Psoas muscle (tissue), 8 donors: ENCODE data around the gene KIF12. TPM values are rescaled to one million over a fixed set of nuclear protein-coding genes. Genes with fewer than 3 reads are reported as not detected.

ENCODE experiments used
- ATAC-seq, 4 donors: fragments of 200-7000 bp; cut with Tn5 transposase; one replicate each; pipeline ENCODE4 v1.9.1; 2020; ENCODE audit warnings: moderate library complexity in 3 of 4, mild to moderate bottlenecking in 2 of 4
- DNase-seq, 2 donors: peaks; one replicate each; pipeline ENCODE4 v3.0.0-alpha.2; 2020
- H3K27ac ChIP-seq: fragments of 200-600 bp; one replicate; pipeline ENCODE4 v1.8.0; 2022
- H3K27me3 ChIP-seq, 3 donors: fragments of 200-600 bp in 1 of 3; one replicate each; pipeline versions ENCODE4 v1.6.1 to v1.8.0; 2013 to 2022; ENCODE audit warnings: low read length in 2 of 3, mild to moderate bottlenecking in 2 of 3, moderate library complexity in 1 of 3; ENCODE audit not compliant: insufficient read depth in 3 of 3
- H3K36me3 ChIP-seq, 2 donors: fragments of 200-600 bp in 1 of 2; one replicate each; pipeline versions ENCODE4 v1.6.1 to v1.8.0; 2013 to 2022; ENCODE audit warnings: low read depth in 1 of 2, mild to moderate bottlenecking in 1 of 2, moderate library complexity in 1 of 2; ENCODE audit not compliant: insufficient read depth in 1 of 2
- H3K4me1 ChIP-seq: fragments of 200-600 bp; one replicate; pipeline ENCODE4 v1.8.0; 2022
- H3K4me3 ChIP-seq: fragments of 200-600 bp; one replicate; pipeline ENCODE4 v1.8.0; 2022; ENCODE audit warnings: mild to moderate bottlenecking
- H3K9me3 ChIP-seq: fragments of 200-600 bp; one replicate; pipeline ENCODE4 v1.8.0; 2022
- CTCF ChIP-seq: fragments of 200-600 bp; IDR thresholded peaks from one replicate; pipeline ENCODE4 v1.8.0; 2022; ENCODE audit warnings: antibody characterized with exemption
- WGBS, 3 donors: extraction: QIAGEN DNeasy Blood & Tissue Kit; methylation state at CpG; one replicate each; pipeline versions ENCODE4 v1.1.6 to v1.1.7; 2013; 5-methylcytosine and 5-hydroxymethylcytosine counted together
- intact Hi-C, 2 donors: fragments of 100-400 bp; cut with DNase I; formaldehyde crosslinking; loops; one replicate each; pipeline versions ENCODE4 v1.11.0 to v1.14.2; 2022
- polyA plus RNA-seq, 3 donors: library from polyadenylated mRNA; stranded (reverse); fragments of 200-250 nt; gene quantifications; one replicate each; pipeline ENCODE4 v1.2.3, GENCODE V29; 2013
- total RNA-seq, 4 donors: library from RNA; stranded (reverse); fragmentation: NEBNext Ultra II Directional in 2 of 4; extraction: Animal tissue kit (Norgen Biotek cat#: 25700) in 2 of 4; gene quantifications; one replicate each; pipeline versions ENCODE4 v1.2.1 to v1.2.4, GENCODE V29; 2021 to 2023
- donor health status: healthy with polysubstance abuse.
- donor health status: DM: no; HTN: no; CAD: no; lungs with moderate emphysema.
- donor health status: Bipolar disorder and iron deficiency.
- donor health status: healthy.
- donor health status: DM: yes; HTN: yes; CAD: no.
- donor health status: DM: no; HTN: no; CAD: no.
- donor health status: DM: no; HTN: no; CAD: no.
- donor health status: DM: yes; HTN: yes; CAD: no.

KIF12 gene
- total and polyA plus RNA-seq, 7 donors, result 0.03 to 0.13 (median 0.04) TPM; not detected in 4

- no peak for ATAC-seq
- Histone ChIP-seq H3K4me3 (no peak overlapping the region), H3K27ac (no peak overlapping the region), H3K27me3 (no peaks in the 10 kb centered on the region), H3K4me1 (peaks cover under 1% of the 10 kb centered on the region), H3K9me3 (no peaks in the 10 kb centered on the region), H3K36me3 (no peaks in the 10 kb centered on the region)
- no peak for DNase-seq
- intact Hi-C loops, result no loop called here
- no peak for TF ChIP-seq CTCF
- 74 to 81% (median 79%) methylated on average over 5 of the region's 5 CpGs for WGBS, 3 donors
Measured at GRCh38 chr9:114134827-114135396, 35.8 kb upstream of the KIF12 start.

GRCh38 chr9:114132550-114132918, 33.4 kb upstream of the KIF12 start:
- WGBS, 3 donors, result 95 to 98% (median 97%) methylated on average over 7 of the region's 7 CpGs
- Histone ChIP-seq H3K36me3 (no peaks in the 10 kb centered on the region), H3K27ac (no peak overlapping the region), H3K27me3 (peaks cover 0 to 2% (median 0%) of the 10 kb centered on the region in 3 donors), H3K9me3 (peaks cover 3% of the 10 kb centered on the region), H3K4me1 (no peaks in the 10 kb centered on the region), H3K4me3 (no peak overlapping the region)
- no peak for ATAC-seq
- intact Hi-C loops, result no loop called here
- no peak for TF ChIP-seq CTCF
- DNase-seq, result no peak

- H3K4me1 ChIP-seq, result no peaks in the 10 kb centered on the region
- WGBS, 3 donors, result 68 to 76% (median 76%) methylated on average over 10 of the region's 10 CpGs
- no peaks in the 10 kb centered on the region for H3K36me3 ChIP-seq
- intact Hi-C loops, result no loop called here
- H3K27ac ChIP-seq, result no peak overlapping the region
- peaks cover 6% of the 10 kb centered on the region for H3K9me3 ChIP-seq
- TF ChIP-seq CTCF, result no peak
- ATAC-seq (no peak), DNase-seq (no peak)
- peaks cover 0 to 2% (median 0%) of the 10 kb centered on the region in 3 donors for H3K27me3 ChIP-seq
- H3K4me3 ChIP-seq, result no peak overlapping the region
Measured at GRCh38 chr9:114131808-114132549, 32.9 kb upstream of the KIF12 start.

GRCh38 chr9:114130624-114131277, 31.7 kb upstream of the KIF12 start:
- 78 to 87% (median 82%) methylated on average over 4 of the region's 4 CpGs for WGBS, 3 donors
- no peak for DNase-seq
- no peak overlapping the region for H3K4me3 ChIP-seq
- no peak for ATAC-seq
- H3K9me3 ChIP-seq, result peaks cover 6% of the 10 kb centered on the region
- intact Hi-C loops, result no loop called here
- TF ChIP-seq CTCF, result no peak
- H3K4me1 ChIP-seq, result no peaks in the 10 kb centered on the region
- peaks cover 0 to 2% (median 0%) of the 10 kb centered on the region in 3 donors for H3K27me3 ChIP-seq
- no peak overlapping the region for H3K27ac ChIP-seq
- H3K36me3 ChIP-seq, result no peaks in the 10 kb centered on the region
